Left lung (tissue), 10 donors: Measurements from ENCODE around the gene PPP1R16B. TPM values are rescaled to one million over a fixed set of nuclear protein-coding genes. Genes with fewer than 3 reads are reported as not detected.

Source experiments
- ATAC-seq: fragments of 200-7000 bp; cut with Tn5 transposase; one replicate; pipeline ENCODE4 v1.9.1; 2020; ENCODE audit warnings: moderate library complexity
- DNase-seq, 4 donors: peaks; one replicate each; pipeline ENCODE4 v3.0.0-alpha.2; 2013 to 2020
- H3K27ac ChIP-seq, 2 donors: fragments of 200-600 bp; sonication (generic) in 1 of 2; one replicate each; pipeline versions ENCODE4 v1.5.0 to v1.8.0; 2020 to 2021
- H3K27me3 ChIP-seq, 2 donors: fragments of 200-600 bp; sonication (generic) in 1 of 2; one replicate each; pipeline versions ENCODE4 v1.5.0 to v1.8.0; 2020 to 2021
- H3K36me3 ChIP-seq, 2 donors: fragments of 200-600 bp; sonication (generic) in 1 of 2; one replicate each; pipeline versions ENCODE4 v1.5.0 to v1.8.0; 2020 to 2021
- H3K4me1 ChIP-seq, 2 donors: fragments of 200-600 bp; one replicate each; pipeline ENCODE4 v1.8.0; 2021
- H3K4me3 ChIP-seq, 2 donors: fragments of 200-600 bp; sonication (generic) in 1 of 2; one replicate each; pipeline versions ENCODE4 v1.5.0 to v1.8.0; 2020 to 2021; ENCODE audit warnings: mild to moderate bottlenecking in 1 of 2
- H3K9me3 ChIP-seq, 2 donors: fragments of 200-600 bp; sonication (generic) in 1 of 2; one replicate each; pipeline versions ENCODE4 v1.5.0 to v1.8.0; 2020 to 2021
- intact Hi-C, 2 donors: fragments of 100-400 bp; cut with DNase I; formaldehyde crosslinking; loops; one replicate each; pipeline versions ENCODE4 v1.11.2 to v1.14.2; 2022
- polyA plus RNA-seq, 6 donors: library from polyadenylated mRNA; unstranded; fragments of 120-200 nt; gene quantifications; one replicate each; pipeline ENCODE4 v1.2.1, GENCODE V29; 2013; ENCODE audit not compliant: insufficient read length in 6 of 6
- total RNA-seq, 2 donors: library from RNA; stranded (reverse); fragmentation: NEBNext Ultra II Directional; extraction: Animal tissue kit (Norgen Biotek cat#: 25700); gene quantifications; one replicate each; pipeline ENCODE4 v1.2.1, GENCODE V29; 2021
- TF ChIP-seq, protein P1 (sequence below), 2 donors: fragments of 200-600 bp; sonication (generic) in 1 of 2; IDR thresholded peaks; one replicate each; pipeline versions ENCODE4 v1.5.0 to v1.8.0; 2021; ENCODE audit warnings: antibody characterized with exemption in 2 of 2
- donor health status: DM: no; HTN: yes; CAD: no.
- donor health status: DM: no; HTN: no; CAD: no.

Gene PPP1R16B
- total and polyA plus RNA-seq, 8 donors, result 5.4 to 10.8 (median 7.8) TPM

DNA sequence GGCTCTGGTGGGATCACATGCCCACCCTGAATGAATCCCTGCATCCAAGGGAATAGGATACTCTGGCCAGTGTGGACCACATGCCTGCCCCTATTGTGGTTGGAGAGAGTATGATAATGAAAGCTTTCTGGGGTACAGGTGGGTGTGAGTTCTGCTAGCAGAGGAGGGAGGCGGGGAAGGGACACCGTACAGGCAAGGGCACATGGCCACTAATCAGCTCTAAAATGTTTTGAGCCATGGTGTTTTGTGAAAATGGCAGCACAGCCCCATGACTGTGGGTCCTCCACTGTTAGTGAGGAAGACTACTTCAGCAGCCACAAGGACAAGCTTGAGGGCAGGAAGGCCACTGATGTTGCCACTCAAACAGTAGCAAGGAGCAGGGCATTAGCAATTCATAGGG lies 144.8 kb downstream of the PPP1R16B start:
- Histone ChIP-seq H3K36me3 (peaks cover 0 to 11% of the 10 kb centered on the region in 2 donors), H3K9me3 (no peaks in the 10 kb centered on the region), H3K27me3 (no peaks in the 10 kb centered on the region), H3K27ac (no peak overlapping the region), H3K4me3 (no peak overlapping the region), H3K4me1 (no peaks in the 10 kb centered on the region)
- DNase-seq (no peak), ATAC-seq (no peak)
- intact Hi-C loops, result no loop called here
- TF ChIP-seq, protein P1, sequence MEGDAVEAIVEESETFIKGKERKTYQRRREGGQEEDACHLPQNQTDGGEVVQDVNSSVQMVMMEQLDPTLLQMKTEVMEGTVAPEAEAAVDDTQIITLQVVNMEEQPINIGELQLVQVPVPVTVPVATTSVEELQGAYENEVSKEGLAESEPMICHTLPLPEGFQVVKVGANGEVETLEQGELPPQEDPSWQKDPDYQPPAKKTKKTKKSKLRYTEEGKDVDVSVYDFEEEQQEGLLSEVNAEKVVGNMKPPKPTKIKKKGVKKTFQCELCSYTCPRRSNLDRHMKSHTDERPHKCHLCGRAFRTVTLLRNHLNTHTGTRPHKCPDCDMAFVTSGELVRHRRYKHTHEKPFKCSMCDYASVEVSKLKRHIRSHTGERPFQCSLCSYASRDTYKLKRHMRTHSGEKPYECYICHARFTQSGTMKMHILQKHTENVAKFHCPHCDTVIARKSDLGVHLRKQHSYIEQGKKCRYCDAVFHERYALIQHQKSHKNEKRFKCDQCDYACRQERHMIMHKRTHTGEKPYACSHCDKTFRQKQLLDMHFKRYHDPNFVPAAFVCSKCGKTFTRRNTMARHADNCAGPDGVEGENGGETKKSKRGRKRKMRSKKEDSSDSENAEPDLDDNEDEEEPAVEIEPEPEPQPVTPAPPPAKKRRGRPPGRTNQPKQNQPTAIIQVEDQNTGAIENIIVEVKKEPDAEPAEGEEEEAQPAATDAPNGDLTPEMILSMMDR (IDR thresholded peaks at IDR 0.05), result no peak

GRCh38 chr20:38951611-38952010 lies 146.1 kb downstream of the PPP1R16B start:
- H3K27ac ChIP-seq, result no peak overlapping the region
- no peak for DNase-seq
- no peaks in the 10 kb centered on the region for H3K9me3 ChIP-seq
- no peak for ATAC-seq
- peaks cover 0 to 11% of the 10 kb centered on the region in 2 donors for H3K36me3 ChIP-seq
- intact Hi-C loops, result no loop called here
- TF ChIP-seq, protein P1 (IDR thresholded peaks at IDR 0.05), result no peak
- H3K4me1 ChIP-seq, result no peaks in the 10 kb centered on the region
- H3K27me3 ChIP-seq, result no peaks in the 10 kb centered on the region
- H3K4me3 ChIP-seq, result no peak overlapping the region

GRCh38 chr20:38952153-38952552 lies 146.7 kb downstream of the PPP1R16B start:
- ATAC-seq, result no peak
- no peak for DNase-seq
- Histone ChIP-seq H3K36me3 (peaks cover 0 to 11% of the 10 kb centered on the region in 2 donors), H3K27ac (no peak overlapping the region), H3K4me1 (no peaks in the 10 kb centered on the region), H3K4me3 (no peak overlapping the region), H3K27me3 (no peaks in the 10 kb centered on the region), H3K9me3 (no peaks in the 10 kb centered on the region)
- TF ChIP-seq, protein P1 (IDR thresholded peaks at IDR 0.05), result no peak
- intact Hi-C loops, result no loop called here

GRCh38 chr20:38953630-38954340 lies 148.3 kb downstream of the PPP1R16B start:
- H3K36me3 ChIP-seq, result peaks cover 0 to 11% of the 10 kb centered on the region in 2 donors
- intact Hi-C loops, result no loop called here
- H3K9me3 ChIP-seq, result no peaks in the 10 kb centered on the region
- H3K4me3 ChIP-seq, result no peak overlapping the region
- no peak overlapping the region for H3K27ac ChIP-seq
- TF ChIP-seq, protein P1 (IDR thresholded peaks at IDR 0.05), result no peak
- no peak for DNase-seq
- H3K27me3 ChIP-seq, result no peaks in the 10 kb centered on the region
- H3K4me1 ChIP-seq, result no peaks in the 10 kb centered on the region
- ATAC-seq, result no peak

DNA sequence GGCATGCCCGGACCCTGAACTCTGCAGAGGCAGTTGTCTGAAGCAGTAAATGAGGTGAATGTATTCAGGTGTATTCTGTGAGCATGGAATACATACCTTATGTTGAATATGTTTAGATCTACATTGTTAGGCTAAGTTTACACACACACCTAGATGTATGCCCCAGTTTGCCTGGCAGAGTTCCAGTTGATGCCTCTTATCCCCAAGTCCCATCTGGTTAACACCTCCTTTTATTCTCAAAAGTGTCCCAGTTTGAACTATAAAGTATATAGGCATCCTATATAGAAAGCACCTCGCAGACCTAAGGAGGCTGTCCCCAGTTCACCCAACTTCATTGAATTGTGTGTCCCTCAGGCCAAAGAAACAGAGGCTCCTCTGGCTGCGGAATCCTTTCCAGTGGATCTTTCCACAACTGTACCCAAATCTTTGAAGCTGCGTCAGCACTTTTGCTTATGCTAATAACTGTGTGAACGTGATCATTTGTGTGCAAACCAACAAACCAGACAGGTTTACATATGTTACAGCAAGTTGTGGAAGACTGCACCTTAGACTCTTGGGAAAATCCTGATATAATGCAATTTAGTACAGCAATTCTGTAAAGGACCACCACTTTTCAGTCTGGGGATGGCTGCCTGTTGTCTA lies 151.9 kb downstream of the PPP1R16B start:
- intact Hi-C loops, result no loop called here

More for the DNA sequence above, 151.9 kb downstream of the PPP1R16B start:
- H3K4me3 ChIP-seq, result no peak overlapping the region
- no peaks in the 10 kb centered on the region for H3K9me3 ChIP-seq
- ATAC-seq, result no peak
- no peak overlapping the region for H3K27ac ChIP-seq
- TF ChIP-seq, protein P1 (IDR thresholded peaks at IDR 0.05), result no peak
- no peaks in the 10 kb centered on the region for H3K27me3 ChIP-seq
- no peak for DNase-seq
- H3K36me3 ChIP-seq, result peaks cover 0 to 3% of the 10 kb centered on the region in 2 donors
- H3K4me1 ChIP-seq, result peaks cover 0 to 6% of the 10 kb centered on the region in 2 donors
